Measurements from ENCODE around the gene CCDC112. TPM values are rescaled to one million over a fixed set of nuclear protein-coding genes. Genes with fewer than 3 reads are reported as not detected.

The CCDC112 gene
- total RNA-seq, 4 donors from 2014 or later = 6.8 to 13.2 (median 10.5) TPM

GRCh38 chr5:115341745-115342144, 45.3 kb upstream of the CCDC112 start:
- H3K36me3 ChIP-seq = no peaks in the 10 kb centered on the region
- H3K9me3 ChIP-seq = no peaks in the 10 kb centered on the region
- TF ChIP-seq CTCF (IDR thresholded peaks at IDR 0.05) = no peak
- no peaks in the 10 kb centered on the region for H3K4me1 ChIP-seq
- no peak overlapping the region for H3K27ac ChIP-seq
- no peaks in the 10 kb centered on the region for H3K27me3 ChIP-seq
- H3K4me3 ChIP-seq = no peak overlapping the region
- no peak for DNase-seq

GRCh38 chr5:115338851-115339250, 42.4 kb upstream of the CCDC112 start:
- H3K4me1 ChIP-seq = no peaks in the 10 kb centered on the region
- H3K27ac ChIP-seq = no peak overlapping the region
- no peaks in the 10 kb centered on the region for H3K27me3 ChIP-seq
- TF ChIP-seq CTCF (IDR thresholded peaks at IDR 0.05) (no peak), POLR2A (IDR thresholded peaks at IDR 0.05) (no peak)
- H3K9me3 ChIP-seq = no peaks in the 10 kb centered on the region
- no peak overlapping the region for H3K4me3 ChIP-seq
- no peaks in the 10 kb centered on the region for H3K36me3 ChIP-seq
- no peak for DNase-seq

GRCh38 chr5:115337882-115338281, 41.4 kb upstream of the CCDC112 start:
- no peak overlapping the region for H3K27ac ChIP-seq
- H3K27me3 ChIP-seq = no peaks in the 10 kb centered on the region
- no peaks in the 10 kb centered on the region for H3K36me3 ChIP-seq
- TF ChIP-seq POLR2A (IDR thresholded peaks at IDR 0.05) (no peak), CTCF (IDR thresholded peaks at IDR 0.05) (no peak)
- H3K4me3 ChIP-seq = no peak overlapping the region
- H3K9me3 ChIP-seq = no peaks in the 10 kb centered on the region
- no peaks in the 10 kb centered on the region for H3K4me1 ChIP-seq
- DNase-seq = peak in 1 of 3 donors; percentile 52

- H3K4me1 ChIP-seq = no peaks in the 10 kb centered on the region
- H3K9me3 ChIP-seq = no peaks in the 10 kb centered on the region
- no peaks in the 10 kb centered on the region for H3K27me3 ChIP-seq
- TF ChIP-seq POLR2A (IDR thresholded peaks at IDR 0.05) (no peak), CTCF (IDR thresholded peaks at IDR 0.05) (no peak)
- H3K4me3 ChIP-seq = no peak overlapping the region
- no peaks in the 10 kb centered on the region for H3K36me3 ChIP-seq
- no peak overlapping the region for H3K27ac ChIP-seq
- DNase-seq = no peak
Observed at GRCh38 chr5:115336964-115337363, 40.5 kb upstream of the CCDC112 start.

- H3K36me3 ChIP-seq = no peaks in the 10 kb centered on the region
- H3K4me1 ChIP-seq = no peaks in the 10 kb centered on the region
- H3K4me3 ChIP-seq = no peak overlapping the region
- no peaks in the 10 kb centered on the region for H3K9me3 ChIP-seq
- TF ChIP-seq POLR2A (IDR thresholded peaks at IDR 0.05) (no peak), CTCF (IDR thresholded peaks at IDR 0.05) (no peak)
- no peak for DNase-seq
- H3K27ac ChIP-seq = no peak overlapping the region
- H3K27me3 ChIP-seq = no peaks in the 10 kb centered on the region
Observed at GRCh38 chr5:115336201-115336720, 39.8 kb upstream of the CCDC112 start.

- no peak for DNase-seq
- H3K4me3 ChIP-seq = no peak overlapping the region
- no peaks in the 10 kb centered on the region for H3K4me1 ChIP-seq
- no peaks in the 10 kb centered on the region for H3K27me3 ChIP-seq
- no peaks in the 10 kb centered on the region for H3K36me3 ChIP-seq
- no peak overlapping the region for H3K27ac ChIP-seq
- H3K9me3 ChIP-seq = no peaks in the 10 kb centered on the region
- TF ChIP-seq POLR2A (IDR thresholded peaks at IDR 0.05) (no peak), CTCF (IDR thresholded peaks at IDR 0.05) (no peak)
Observed at GRCh38 chr5:115335301-115335700, 38.8 kb upstream of the CCDC112 start.
